Ovary (tissue), 9 donors: ENCODE data around the gene IGF1R. TPM values are rescaled to one million over a fixed set of nuclear protein-coding genes. Genes with fewer than 3 reads are reported as not detected.

ENCODE experiments used
- DNase-seq, 5 donors: peaks; one replicate each; pipeline ENCODE4 v3.0.0-alpha.2; 2019 to 2020
- H3K27ac ChIP-seq, 2 donors: fragments of 200-600 bp; one replicate each; pipeline versions ENCODE4 v1.5.1 to v1.8.0; 2019 to 2022
- H3K27me3 ChIP-seq: fragments of 200-600 bp; one replicate; pipeline ENCODE4 v1.8.0; 2022
- H3K36me3 ChIP-seq: fragments of 200-600 bp; sonication (generic); one replicate; pipeline ENCODE4 v1.5.1; 2019
- H3K4me1 ChIP-seq: one replicate; pipeline ENCODE4 v1.8.1; 2013; ENCODE audit warnings: mild to moderate bottlenecking, moderate library complexity; ENCODE audit not compliant: insufficient read depth
- H3K4me3 ChIP-seq: fragments of 200-600 bp; sonication (generic); one replicate; pipeline ENCODE4 v1.5.1; 2017
- H3K9me3 ChIP-seq, 2 donors: fragments of 200-600 bp in 1 of 2; sonication (generic) in 1 of 2; one replicate each; pipeline versions ENCODE4 v1.5.1 to v1.8.1; 2013 to 2019; ENCODE audit warnings: mild to moderate bottlenecking in 1 of 2, moderate library complexity in 1 of 2
- EP300 ChIP-seq: sonication (generic); formaldehyde crosslinking; IDR thresholded peaks from one replicate; pipeline ENCODE4 v1.6.1; 2017; ENCODE audit warnings: antibody characterized with exemption
- POLR2A ChIP-seq: fragments of 450-650 bp; IDR thresholded peaks from one replicate; pipeline ENCODE4 v1.6.1; 2017; ENCODE audit warnings: antibody characterized with exemption, mild to moderate bottlenecking, moderate library complexity
- WGBS, 3 donors: extraction: QIAGEN DNeasy Blood & Tissue Kit in 1 of 3; methylation state at CpG; one replicate each; pipeline versions ENCODE4 v1.1.5 to v1.1.7; 2013 to 2017; 5-methylcytosine and 5-hydroxymethylcytosine counted together
- intact Hi-C, 4 donors: fragments of 100-400 bp; cut with DNase I; formaldehyde crosslinking; loops; one replicate each; pipeline versions ENCODE4 v1.11.0 to v1.15.1; 2022 to 2023
- polyA plus RNA-seq, 2 donors: library from polyadenylated mRNA; stranded (reverse); fragments of 200-250 nt in 1 of 2; fragments of 350-450 nt in 1 of 2; fragmentation: Illumina TruSeq in 1 of 2; extraction: RNeasy Lipid Tissue Mini Kit (QIAGEN cat#74804) in 1 of 2; gene quantifications; one replicate each; pipeline ENCODE4 v1.2.3, GENCODE V29; 2013 to 2014
- total RNA-seq, 7 donors: library from RNA; depleted of rRNA in 2 of 7; stranded (reverse); fragments of >200 nt in 2 of 7; fragmentation: NEBNext Ultra II Directional in 3 of 7; extraction: Animal tissue kit (Norgen Biotek cat#: 25700) in 3 of 7; gene quantifications; one replicate each; pipeline versions ENCODE4 v1.1.0 to v1.2.4, GENCODE V29; 2016 to 2023
- TF ChIP-seq, protein P1 (sequence below), 3 donors: fragments of 450-650 bp in 2 of 3; fragments of 200-600 bp in 1 of 3; IDR thresholded peaks; one replicate each; pipeline versions ENCODE4 v1.5.1 to v1.8.0; 2016 to 2022; ENCODE audit warnings: antibody characterized with exemption in 3 of 3, mild to moderate bottlenecking in 1 of 3
- donor health status: DM: no; HTN: no; CAD: no; lungs with moderate emphysema.
- donor health status: DM: no; HTN: no; CAD: no.
- donor health status: Bipolar disorder and iron deficiency.
- donor health status: DM: yes; HTN: yes; CAD: no.
- donor health status: DM: no; HTN: no; CAD: no.
- donor health status: DM: yes; HTN: yes; CAD: no.

Gene IGF1R
- total and polyA plus RNA-seq, 9 donors: 15.4 to 88.7 (median 68.9) TPM

DNA sequence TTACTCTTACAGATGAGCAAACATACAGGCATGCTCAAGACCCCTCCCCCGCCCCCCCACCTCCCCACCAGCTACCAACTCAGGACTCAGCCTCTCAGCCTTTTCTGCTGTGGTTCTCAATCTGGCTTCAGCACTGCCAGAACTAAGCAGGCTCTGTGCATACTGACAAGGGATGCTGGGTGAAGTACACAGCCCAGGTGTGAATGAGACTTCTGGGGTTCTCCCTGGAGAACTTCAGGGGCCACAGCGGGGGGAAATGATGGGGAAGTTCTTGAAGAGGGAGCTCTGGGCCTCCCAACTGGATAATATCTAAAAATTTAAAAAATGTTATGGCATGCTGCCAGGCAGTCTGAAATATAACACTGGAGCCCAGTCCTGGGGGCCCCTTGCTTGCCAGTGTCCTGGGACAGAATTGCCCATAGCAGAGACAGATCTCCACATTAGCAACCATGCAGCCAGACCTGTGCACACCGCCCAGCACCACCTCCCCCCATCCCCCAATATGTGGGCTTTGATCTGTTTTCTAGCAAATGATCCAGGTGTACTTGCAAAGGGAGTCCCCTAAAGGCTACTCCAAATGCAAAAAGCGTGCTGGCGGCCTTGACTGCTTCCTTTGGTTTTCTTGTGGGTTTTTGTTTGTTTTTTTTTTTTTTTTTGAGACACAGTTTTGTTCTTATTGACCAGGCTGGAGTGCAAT lies 317.9 kb downstream of the IGF1R start:
- intact Hi-C loops: no loop called here
- DNase-seq: no peak
- Histone ChIP-seq H3K36me3 (no peaks in the 10 kb centered on the region), H3K9me3 (no peaks in the 10 kb centered on the region), H3K4me3 (no peak overlapping the region), H3K27ac (no peak overlapping the region), H3K27me3 (no peaks in the 10 kb centered on the region), H3K4me1 (peaks cover 2% of the 10 kb centered on the region)
- TF ChIP-seq POLR2A (no peak), EP300 (no peak)
- TF ChIP-seq, protein P1, sequence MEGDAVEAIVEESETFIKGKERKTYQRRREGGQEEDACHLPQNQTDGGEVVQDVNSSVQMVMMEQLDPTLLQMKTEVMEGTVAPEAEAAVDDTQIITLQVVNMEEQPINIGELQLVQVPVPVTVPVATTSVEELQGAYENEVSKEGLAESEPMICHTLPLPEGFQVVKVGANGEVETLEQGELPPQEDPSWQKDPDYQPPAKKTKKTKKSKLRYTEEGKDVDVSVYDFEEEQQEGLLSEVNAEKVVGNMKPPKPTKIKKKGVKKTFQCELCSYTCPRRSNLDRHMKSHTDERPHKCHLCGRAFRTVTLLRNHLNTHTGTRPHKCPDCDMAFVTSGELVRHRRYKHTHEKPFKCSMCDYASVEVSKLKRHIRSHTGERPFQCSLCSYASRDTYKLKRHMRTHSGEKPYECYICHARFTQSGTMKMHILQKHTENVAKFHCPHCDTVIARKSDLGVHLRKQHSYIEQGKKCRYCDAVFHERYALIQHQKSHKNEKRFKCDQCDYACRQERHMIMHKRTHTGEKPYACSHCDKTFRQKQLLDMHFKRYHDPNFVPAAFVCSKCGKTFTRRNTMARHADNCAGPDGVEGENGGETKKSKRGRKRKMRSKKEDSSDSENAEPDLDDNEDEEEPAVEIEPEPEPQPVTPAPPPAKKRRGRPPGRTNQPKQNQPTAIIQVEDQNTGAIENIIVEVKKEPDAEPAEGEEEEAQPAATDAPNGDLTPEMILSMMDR (IDR thresholded peaks at IDR 0.05): no peak
- WGBS, 3 donors: 32 to 46% (median 34%) methylated on average over 5 of the region's 5 CpGs

DNA sequence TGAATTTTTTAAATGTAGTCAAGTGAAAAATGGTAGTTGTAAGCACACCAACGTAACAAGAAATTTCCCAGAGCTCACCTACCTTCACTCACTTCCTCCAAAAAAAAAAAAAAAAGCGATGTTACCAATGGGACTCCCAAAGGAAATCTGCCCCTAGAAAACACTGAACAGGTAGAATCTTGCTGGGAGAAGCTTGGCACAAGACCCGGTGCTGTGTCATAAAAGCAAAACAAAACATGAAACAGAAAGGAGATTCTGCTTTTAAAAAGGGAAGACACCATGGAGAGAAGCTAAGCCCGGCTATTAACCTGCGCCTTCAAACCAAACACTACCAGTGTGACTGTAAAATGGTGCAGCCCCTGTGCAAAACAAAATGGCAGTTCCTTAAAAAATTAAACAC lies 318.8 kb downstream of the IGF1R start:
- peaks cover 2% of the 10 kb centered on the region for H3K4me1 ChIP-seq
- intact Hi-C loops: no loop called here
- 71 to 80% (median 71%) methylated on average over 5 of the region's 5 CpGs for WGBS, 3 donors
- H3K27ac ChIP-seq: no peak overlapping the region
- H3K27me3 ChIP-seq: no peaks in the 10 kb centered on the region
- no peak overlapping the region for H3K4me3 ChIP-seq
- no peak for DNase-seq
- H3K9me3 ChIP-seq: no peaks in the 10 kb centered on the region
- TF ChIP-seq, protein P1 (IDR thresholded peaks at IDR 0.05): no peak
- TF ChIP-seq POLR2A (no peak), EP300 (no peak)
- no peaks in the 10 kb centered on the region for H3K36me3 ChIP-seq

DNA sequence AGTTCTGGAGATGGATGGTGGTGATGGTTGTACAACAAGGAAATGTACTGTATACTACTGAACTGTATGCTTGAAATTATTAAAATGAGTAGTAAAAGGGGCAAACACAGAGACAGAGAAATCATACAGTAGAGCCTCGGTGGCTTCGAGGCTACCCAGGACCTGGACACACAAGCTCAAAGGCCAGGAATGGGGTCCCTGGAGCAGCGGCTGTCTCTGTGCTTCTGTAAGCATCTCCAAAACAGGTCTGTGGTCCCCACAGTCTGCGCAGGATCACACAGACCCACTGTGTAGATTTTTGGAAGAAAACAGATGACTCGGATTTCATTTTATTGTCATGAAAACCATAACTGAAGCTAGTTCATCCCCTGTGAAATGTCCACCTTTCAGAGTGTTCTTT lies 319.6 kb downstream of the IGF1R start:
- no peak overlapping the region for H3K4me3 ChIP-seq
- peaks cover 2% of the 10 kb centered on the region for H3K4me1 ChIP-seq
- no peaks in the 10 kb centered on the region for H3K36me3 ChIP-seq
- no peak for DNase-seq
- TF ChIP-seq POLR2A (no peak), EP300 (no peak)
- TF ChIP-seq, protein P1 (IDR thresholded peaks at IDR 0.05): no peak
- no peak overlapping the region for H3K27ac ChIP-seq
- no peaks in the 10 kb centered on the region for H3K27me3 ChIP-seq
- no peaks in the 10 kb centered on the region for H3K9me3 ChIP-seq
- intact Hi-C loops: no loop called here
- 88 to 93% (median 92%) methylated on average over 5 of the region's 5 CpGs for WGBS, 3 donors

DNA sequence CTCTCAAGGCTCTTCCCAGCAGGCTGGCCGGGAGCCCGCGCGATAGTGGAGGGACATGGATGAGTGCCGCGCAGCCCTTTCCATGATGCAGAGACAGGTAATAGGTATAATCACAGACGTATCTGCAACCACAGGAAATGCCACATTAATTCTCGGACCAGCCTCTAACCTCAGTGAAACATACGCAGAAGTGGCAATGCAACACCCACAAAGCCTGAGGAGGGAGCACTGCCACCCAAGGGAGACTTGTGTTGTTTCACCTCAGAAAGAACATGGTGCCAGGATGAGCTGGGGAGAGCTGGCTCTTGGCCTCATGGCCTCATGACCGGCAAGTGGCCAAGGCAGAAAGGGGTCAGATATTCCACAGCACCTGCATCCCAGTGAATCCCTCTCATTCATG lies 320.2 kb downstream of the IGF1R start:
- no peaks in the 10 kb centered on the region for H3K36me3 ChIP-seq
- DNase-seq: no peak
- intact Hi-C loops: no loop called here
- H3K4me3 ChIP-seq: no peak overlapping the region
- no peaks in the 10 kb centered on the region for H3K27me3 ChIP-seq
- H3K27ac ChIP-seq: no peak overlapping the region
- TF ChIP-seq POLR2A (no peak), EP300 (no peak)
- TF ChIP-seq, protein P1 (IDR thresholded peaks at IDR 0.05): no peak
- no peaks in the 10 kb centered on the region for H3K9me3 ChIP-seq
- H3K4me1 ChIP-seq: peaks cover 2% of the 10 kb centered on the region
- 92 to 97% (median 93%) methylated on average over 10 of the region's 10 CpGs for WGBS, 3 donors
